GM19455 (cell line): ENCODE results near the gene KPNA3.

Experiments used
- ATAC-seq: cut with Tn5 transposase; IDR thresholded peaks from one replicate; pipeline ENCODE4 v1.9.1; 2021; ENCODE audit not compliant: unreplicated experiment

KPNA3 gene

GRCh38 chr13:49681842-49682435 lies 110.5 kb downstream of the KPNA3 start:
- no peak for ATAC-seq

- ATAC-seq = no peak
Observed at GRCh38 chr13:49679246-49679645, 113.2 kb downstream of the KPNA3 start.

GRCh38 chr13:49678191-49678914 lies 114.1 kb downstream of the KPNA3 start:
- ATAC-seq = no peak

GRCh38 chr13:49676581-49677298 lies 115.7 kb downstream of the KPNA3 start:
- ATAC-seq = no peak

- no peak for ATAC-seq
Observed at GRCh38 chr13:49670828-49671227, 121.7 kb downstream of the KPNA3 start.

GRCh38 chr13:49669735-49670309 lies 122.7 kb downstream of the KPNA3 start:
- no peak for ATAC-seq

- ATAC-seq = no peak
Observed at GRCh38 chr13:49667773-49668172, 124.7 kb downstream of the KPNA3 start.

- ATAC-seq = no peak
Observed at GRCh38 chr13:49664606-49665005, 127.9 kb downstream of the KPNA3 start.

GRCh38 chr13:49657241-49657641 lies 135.2 kb downstream of the KPNA3 start:
- no peak for ATAC-seq

GRCh38 chr13:49655906-49656305 lies 136.6 kb downstream of the KPNA3 start:
- ATAC-seq = no peak

GRCh38 chr13:49654011-49654410 lies 138.5 kb downstream of the KPNA3 start:
- no peak for ATAC-seq

GRCh38 chr13:49653478-49653877 lies 139.0 kb downstream of the KPNA3 start:
- no peak for ATAC-seq

GRCh38 chr13:49652355-49653305 lies 139.9 kb downstream of the KPNA3 start:
- no peak for ATAC-seq

GRCh38 chr13:49651570-49652354 lies 140.7 kb downstream of the KPNA3 start:
- ATAC-seq = no peak

- no peak for ATAC-seq
Observed at GRCh38 chr13:49649963-49650312, 142.5 kb downstream of the KPNA3 start.
